Activated CD8-positive, alpha-beta memory T cell treated with anti-CD3 and anti-CD28 coated beads for 48 hours (primary cell): ENCODE measurements around the gene HIPK2.

ENCODE experiments used
- DNase-seq, 3 experiments: peaks; one replicate each; pipeline ENCODE4 v3.0.0-alpha.2; 2020; ENCODE audit warnings: low read depth in 2 of 3, low spot score in 2 of 3

HIPK2 gene

GRCh38 chr7:139543801-139544603 lies 233.8 kb downstream of the HIPK2 start:
- no peak for DNase-seq

- DNase-seq: no peak
These were observed 235.3 kb downstream of the HIPK2 start for GRCh38 chr7:139542308-139543151.

GRCh38 chr7:139541600-139542307 lies 236.0 kb downstream of the HIPK2 start:
- no peak for DNase-seq

GRCh38 chr7:139540203-139540602 lies 237.6 kb downstream of the HIPK2 start:
- DNase-seq: no peak

- DNase-seq: no peak
These were observed 238.7 kb downstream of the HIPK2 start for GRCh38 chr7:139538881-139539635.

GRCh38 chr7:139536152-139536551 lies 241.6 kb downstream of the HIPK2 start:
- no peak for DNase-seq

- no peak for DNase-seq
These were observed 242.7 kb downstream of the HIPK2 start for GRCh38 chr7:139534966-139535651.

- DNase-seq: no peak
These were observed 243.7 kb downstream of the HIPK2 start for GRCh38 chr7:139534096-139534495.

GRCh38 chr7:139532636-139533155 lies 245.1 kb downstream of the HIPK2 start:
- no peak for DNase-seq

- DNase-seq: no peak
These were observed 246.7 kb downstream of the HIPK2 start for GRCh38 chr7:139531094-139531493.

GRCh38 chr7:139526578-139527544 lies 250.9 kb downstream of the HIPK2 start:
- no peak for DNase-seq

GRCh38 chr7:139525750-139526149 lies 252.0 kb downstream of the HIPK2 start:
- DNase-seq: no peak

- DNase-seq: no peak
These were observed 252.6 kb downstream of the HIPK2 start for GRCh38 chr7:139525239-139525638.

- DNase-seq: no peak
These were observed 253.6 kb downstream of the HIPK2 start for GRCh38 chr7:139523968-139524815.

GRCh38 chr7:139523199-139523941 lies 254.4 kb downstream of the HIPK2 start, which contains the start of gene CLEC2L:
Gene CLEC2L (plus strand): TSS chr7:139523685. CDS start chr7:139523928, 243 bp downstream.
- DNase-seq: no peak

- DNase-seq: no peak
These were observed 255.0 kb downstream of the HIPK2 start for GRCh38 chr7:139522830-139523198.

GRCh38 chr7:139521439-139521838 lies 256.4 kb downstream of the HIPK2 start:
- no peak for DNase-seq
